Activated CD8-positive, alpha-beta memory T cell treated with anti-CD3 and anti-CD28 coated beads, Interleukin-2, amount 10 ng/mL, durations not matched to agents 7 days and 5 days (primary cell): ENCODE measurements around the gene WDR4. TPM values are rescaled to one million over a fixed set of nuclear protein-coding genes. Genes with fewer than 3 reads are reported as not detected.

Experiments
- ATAC-seq: fragments of 150-1000 bp; cut with Tn5 transposase; one replicate; pipeline ENCODE4 v1.10.0; 2021; ENCODE audit warnings: moderate library complexity
- CTCF ChIA-PET: fragments of 350-600 bp; sonication (Branson Sonifier 250); formaldehyde crosslinking; loops from one replicate; lab custom pipeline; 2021; ENCODE audit warnings: antibody characterized with exemption; lab: Charles Lee
- DNase-seq: peaks from one replicate; pipeline ENCODE4 v3.0.0-alpha.2; 2020
- H3K27ac Mint-ChIP-seq: one replicate; pipeline ENCODE4 v1.8.0; 2021; ENCODE audit warnings: mild to moderate bottlenecking, mixed read lengths
- H3K27me3 Mint-ChIP-seq: one replicate; pipeline ENCODE4 v1.8.0; 2021; ENCODE audit warnings: mixed read lengths
- H3K36me3 Mint-ChIP-seq: one replicate; pipeline ENCODE4 v1.8.0; 2021; ENCODE audit warnings: mild to moderate bottlenecking, mixed read lengths
- H3K4me1 Mint-ChIP-seq: one replicate; pipeline ENCODE4 v1.8.0; 2021; ENCODE audit warnings: mixed read lengths
- H3K4me3 Mint-ChIP-seq: one replicate; pipeline ENCODE4 v1.8.0; 2021; ENCODE audit warnings: mild to moderate bottlenecking, moderate library complexity, mixed read lengths
- H3K9me3 Mint-ChIP-seq: one replicate; pipeline ENCODE4 v1.8.0; 2022; ENCODE audit warnings: low read depth, mixed read lengths
- total RNA-seq, 2 experiments: library from RNA; stranded (reverse); gene quantifications; one replicate each; pipeline ENCODE4 v1.2.3, GENCODE V29; 2021

The WDR4 gene
- total RNA-seq, 2 experiments from 2014 or later = 39.7 to 43.6 TPM

- no peak for ATAC-seq
- no peak for DNase-seq
- no peaks in the 10 kb centered on the region for H3K27me3 Mint-ChIP-seq
- H3K9me3 Mint-ChIP-seq = no peaks in the 10 kb centered on the region
- CTCF ChIA-PET = no interaction called here
- H3K36me3 Mint-ChIP-seq = peaks cover 35% of the 10 kb centered on the region
- no peak overlapping the region for H3K27ac Mint-ChIP-seq
- peaks cover 9% of the 10 kb centered on the region for H3K4me1 Mint-ChIP-seq
- H3K4me3 Mint-ChIP-seq = no peak overlapping the region
These were observed 14.2 kb downstream of the WDR4 start for GRCh38 chr21:42864815-42865775.

DNA sequence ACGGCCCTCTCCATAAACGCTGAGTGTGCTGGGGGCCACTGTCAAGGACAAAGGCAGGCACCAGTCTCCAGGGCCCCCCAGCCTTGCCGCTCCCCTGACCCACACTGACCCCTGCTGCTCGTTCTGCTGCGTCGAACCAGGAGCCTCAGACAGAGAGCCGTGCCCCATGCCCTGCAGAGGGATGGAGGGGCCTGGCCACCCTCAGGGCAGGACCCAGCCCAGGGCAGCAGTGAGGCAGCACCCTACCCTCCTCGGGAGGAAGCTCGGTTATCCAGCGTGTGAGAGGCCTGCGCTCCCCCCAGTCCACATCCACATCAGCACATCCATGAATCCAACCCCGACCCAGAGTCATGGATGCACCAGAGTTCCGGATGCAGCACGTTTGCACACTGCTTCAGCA, 15.1 kb downstream of the WDR4 start:
- no peaks in the 10 kb centered on the region for H3K27me3 Mint-ChIP-seq
- DNase-seq (no peak), ATAC-seq (no peak)
- H3K4me1 Mint-ChIP-seq = peaks cover 9% of the 10 kb centered on the region
- no peaks in the 10 kb centered on the region for H3K9me3 Mint-ChIP-seq
- CTCF ChIA-PET = no interaction called here
- H3K4me3 Mint-ChIP-seq = no peak overlapping the region
- H3K27ac Mint-ChIP-seq = no peak overlapping the region
- peaks cover 30% of the 10 kb centered on the region for H3K36me3 Mint-ChIP-seq

- no peak for DNase-seq
- H3K27ac Mint-ChIP-seq = no peak overlapping the region
- H3K4me3 Mint-ChIP-seq = no peak overlapping the region
- peaks cover 9% of the 10 kb centered on the region for H3K4me1 Mint-ChIP-seq
- H3K27me3 Mint-ChIP-seq = no peaks in the 10 kb centered on the region
- peaks cover 29% of the 10 kb centered on the region for H3K36me3 Mint-ChIP-seq
- CTCF ChIA-PET = no interaction called here
- ATAC-seq = no peak
- H3K9me3 Mint-ChIP-seq = no peaks in the 10 kb centered on the region
These were observed 15.9 kb downstream of the WDR4 start for GRCh38 chr21:42863504-42863870.

DNA sequence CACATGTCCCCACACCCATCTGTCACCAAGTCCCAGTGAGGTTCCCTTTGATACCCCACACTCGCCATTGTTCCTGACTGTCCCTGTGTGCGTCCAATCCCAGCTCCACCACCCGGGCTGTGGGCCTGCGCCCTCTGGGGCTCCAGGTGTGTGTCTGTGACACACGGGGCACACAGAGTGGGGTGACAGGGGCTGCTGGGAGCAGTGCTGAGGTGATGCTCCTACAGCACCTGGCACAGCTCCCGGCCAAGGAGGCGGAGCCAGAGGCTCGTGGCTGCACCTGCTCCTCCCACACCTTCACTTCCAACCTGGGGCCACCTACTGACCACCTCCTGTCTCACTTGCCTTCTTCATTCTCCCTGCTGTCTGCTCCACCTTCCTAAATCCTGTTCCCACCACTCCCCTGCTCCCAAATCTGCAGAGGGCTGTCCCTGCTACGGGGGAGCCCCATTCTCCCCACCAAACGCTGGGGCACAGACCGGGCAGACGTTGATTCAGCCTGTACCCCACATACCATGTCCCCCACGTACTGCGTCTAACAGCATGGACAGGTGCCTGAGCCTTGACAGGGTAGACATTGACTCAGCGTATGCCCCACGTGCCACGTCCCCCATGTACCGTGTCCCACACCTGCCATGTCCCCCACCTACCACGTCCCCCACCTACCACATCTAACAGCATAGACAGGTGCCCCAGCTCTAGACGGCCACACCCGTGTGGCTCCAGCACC, 16.4 kb downstream of the WDR4 start:
- peaks cover 24% of the 10 kb centered on the region for H3K36me3 Mint-ChIP-seq

DNA sequence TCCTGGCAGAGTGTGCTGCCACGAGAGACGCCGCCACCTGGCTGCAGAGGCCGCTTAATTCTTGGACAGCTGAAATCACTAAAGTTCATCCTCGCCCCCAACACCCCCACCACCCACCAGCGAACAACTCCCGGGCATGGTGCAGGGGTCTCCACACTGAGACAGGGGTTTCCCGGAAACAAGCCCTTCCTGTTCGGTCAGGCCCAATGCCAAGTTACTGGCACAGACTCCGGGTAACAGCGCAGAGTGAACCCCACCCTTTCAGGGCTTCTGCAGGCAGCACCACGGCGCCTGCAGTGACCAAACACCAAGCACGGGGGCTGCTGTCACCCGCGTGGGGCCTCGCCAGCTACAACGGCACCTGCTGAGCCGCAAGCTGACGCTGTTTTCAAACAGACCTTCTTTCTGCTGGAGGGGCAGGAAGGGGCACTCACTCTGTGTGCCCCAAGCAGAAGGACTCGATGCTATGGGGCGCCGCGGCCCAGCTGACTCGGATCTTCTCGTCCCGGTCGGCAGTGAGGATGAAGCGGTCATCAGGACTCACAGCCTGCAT, 17.4 kb downstream of the WDR4 start:
- Mint-ChIP-seq H3K4me1 (peaks cover 9% of the 10 kb centered on the region), H3K27ac (no peak overlapping the region), H3K36me3 (peaks cover 24% of the 10 kb centered on the region), H3K4me3 (no peak overlapping the region), H3K27me3 (no peaks in the 10 kb centered on the region), H3K9me3 (no peaks in the 10 kb centered on the region)
- DNase-seq (no peak), ATAC-seq (no peak)
- CTCF ChIA-PET = interaction anchor here (0.7 kb wide), 1 partner anchor 10 kb away, joined by 3 read pairs; no protein-coding TSS in a partner anchor

More for the DNA sequence above, 16.4 kb downstream of the WDR4 start:
- Mint-ChIP-seq H3K4me1 (peaks cover 9% of the 10 kb centered on the region), H3K4me3 (no peak overlapping the region), H3K27me3 (no peaks in the 10 kb centered on the region), H3K27ac (no peak overlapping the region), H3K9me3 (no peaks in the 10 kb centered on the region)
- ATAC-seq = no peak
- CTCF ChIA-PET = no interaction called here
- no peak for DNase-seq

DNA sequence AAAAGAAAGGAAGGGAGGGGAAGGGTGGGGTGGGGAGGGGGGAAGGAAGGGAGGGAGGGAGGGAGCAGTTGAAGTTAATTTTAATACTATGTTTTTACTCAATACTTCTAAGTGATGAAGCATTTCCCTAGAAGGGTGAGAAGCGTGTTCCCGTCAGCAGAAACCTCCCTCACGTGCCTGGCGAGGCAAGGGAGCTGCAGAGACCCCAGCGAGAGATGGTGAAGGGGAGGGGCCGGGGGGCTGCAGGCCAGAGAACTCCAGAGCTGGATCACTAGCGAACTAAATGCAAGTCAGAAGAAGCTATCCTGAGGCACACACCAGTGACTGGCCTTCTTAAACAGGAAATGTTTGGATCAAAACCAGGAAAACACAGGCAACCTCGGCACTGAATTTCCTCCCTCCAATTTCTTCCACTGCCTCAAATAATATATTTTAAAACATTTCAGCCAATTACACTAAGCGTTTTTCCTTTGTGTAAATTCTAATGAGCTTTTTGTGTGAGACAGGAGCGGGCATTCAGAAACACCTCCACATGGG, 18.0 kb downstream of the WDR4 start:
- no peak for ATAC-seq
- Mint-ChIP-seq H3K4me3 (no peak overlapping the region), H3K4me1 (peaks cover 5% of the 10 kb centered on the region), H3K9me3 (no peaks in the 10 kb centered on the region), H3K36me3 (peaks cover 24% of the 10 kb centered on the region), H3K27me3 (no peaks in the 10 kb centered on the region), H3K27ac (no peak overlapping the region)
- CTCF ChIA-PET = interaction anchor here (0.7 kb wide), 1 partner anchor 9 kb away, joined by 3 read pairs; no protein-coding TSS in a partner anchor
- no peak for DNase-seq

DNA sequence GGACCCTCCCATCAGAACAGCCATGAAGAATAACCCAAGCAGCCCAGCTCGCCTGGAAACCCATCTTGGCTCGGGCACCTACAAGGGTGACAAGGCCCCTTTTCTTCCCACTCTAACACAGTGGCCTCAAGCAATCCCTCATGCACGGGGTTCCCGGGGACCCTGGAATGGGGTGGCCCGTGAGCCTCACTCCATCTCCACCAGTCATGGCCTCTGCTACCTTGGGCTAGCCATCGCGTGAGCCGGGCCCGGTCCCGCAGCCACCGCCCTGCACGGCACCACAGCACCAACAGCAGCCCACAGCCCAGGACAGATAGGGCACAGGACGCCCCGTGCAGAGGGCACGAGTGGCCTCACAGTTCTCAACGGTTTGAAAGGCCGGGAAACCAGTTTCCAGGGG, 19.0 kb downstream of the WDR4 start:
- ATAC-seq = peak; percentile 11
- Mint-ChIP-seq H3K27me3 (no peaks in the 10 kb centered on the region), H3K36me3 (peaks cover 24% of the 10 kb centered on the region), H3K4me3 (no peak overlapping the region), H3K27ac (no peak overlapping the region), H3K9me3 (no peaks in the 10 kb centered on the region), H3K4me1 (no peaks in the 10 kb centered on the region)
- CTCF ChIA-PET = no interaction called here
- DNase-seq = no peak

GRCh38 chr21:42859891-42860230, 19.5 kb downstream of the WDR4 start:
- no peak overlapping the region for H3K4me3 Mint-ChIP-seq
- no peaks in the 10 kb centered on the region for H3K9me3 Mint-ChIP-seq
- CTCF ChIA-PET = no interaction called here
- no peaks in the 10 kb centered on the region for H3K27me3 Mint-ChIP-seq
- H3K27ac Mint-ChIP-seq = no peak overlapping the region
- H3K4me1 Mint-ChIP-seq = no peaks in the 10 kb centered on the region
- DNase-seq = no peak
- H3K36me3 Mint-ChIP-seq = peaks cover 26% of the 10 kb centered on the region
- no peak for ATAC-seq

DNA sequence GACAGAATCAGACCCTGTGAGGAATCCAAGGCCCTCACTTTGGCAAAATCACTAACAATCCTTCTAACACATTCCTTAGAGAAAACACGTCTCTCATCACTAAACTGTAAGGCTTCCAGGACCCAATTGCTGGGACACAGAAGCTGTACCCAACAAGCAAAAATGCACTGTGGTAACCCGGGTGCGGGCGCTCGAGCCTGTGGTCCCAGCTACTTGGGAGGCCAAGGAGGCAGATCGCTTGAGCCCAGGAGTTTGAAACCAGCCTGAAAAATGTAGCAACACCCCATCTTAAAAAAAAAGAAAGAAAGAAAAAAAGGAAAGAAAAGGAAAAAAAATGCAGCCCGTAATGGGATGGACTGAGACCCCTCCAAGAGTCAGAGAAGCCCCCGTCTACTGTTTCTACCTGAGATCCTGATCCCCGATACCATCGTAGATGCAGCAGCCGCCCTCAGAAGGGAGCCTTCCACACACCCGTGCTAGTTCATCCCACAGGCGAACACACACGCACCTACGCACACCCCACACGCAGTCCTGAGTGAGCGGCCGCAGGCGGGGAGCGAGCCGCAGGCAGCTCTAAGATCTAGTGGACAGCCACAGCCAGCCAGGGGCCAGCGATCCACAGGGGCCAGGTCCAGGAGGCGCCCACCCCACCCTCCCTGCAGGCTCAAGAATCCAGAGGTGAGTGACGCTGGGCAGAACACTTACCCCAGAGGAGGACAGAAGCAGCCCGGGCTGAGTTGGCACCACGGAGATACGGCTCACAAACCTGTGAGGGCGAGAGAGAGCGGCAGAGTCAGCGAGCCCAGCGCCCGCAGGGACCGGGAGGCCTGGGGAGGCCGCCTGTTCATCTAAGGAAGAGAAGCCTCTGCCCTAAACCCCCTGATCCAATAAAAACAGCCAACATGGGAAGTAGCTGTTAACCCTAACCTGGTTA, 20.1 kb downstream of the WDR4 start:
- CTCF ChIA-PET = no interaction called here
- no peaks in the 10 kb centered on the region for H3K27me3 Mint-ChIP-seq
- no peak for DNase-seq
- no peak overlapping the region for H3K27ac Mint-ChIP-seq
- no peaks in the 10 kb centered on the region for H3K9me3 Mint-ChIP-seq
- no peak for ATAC-seq
- H3K36me3 Mint-ChIP-seq = peaks cover 26% of the 10 kb centered on the region
- H3K4me3 Mint-ChIP-seq = no peak overlapping the region
- no peaks in the 10 kb centered on the region for H3K4me1 Mint-ChIP-seq

DNA sequence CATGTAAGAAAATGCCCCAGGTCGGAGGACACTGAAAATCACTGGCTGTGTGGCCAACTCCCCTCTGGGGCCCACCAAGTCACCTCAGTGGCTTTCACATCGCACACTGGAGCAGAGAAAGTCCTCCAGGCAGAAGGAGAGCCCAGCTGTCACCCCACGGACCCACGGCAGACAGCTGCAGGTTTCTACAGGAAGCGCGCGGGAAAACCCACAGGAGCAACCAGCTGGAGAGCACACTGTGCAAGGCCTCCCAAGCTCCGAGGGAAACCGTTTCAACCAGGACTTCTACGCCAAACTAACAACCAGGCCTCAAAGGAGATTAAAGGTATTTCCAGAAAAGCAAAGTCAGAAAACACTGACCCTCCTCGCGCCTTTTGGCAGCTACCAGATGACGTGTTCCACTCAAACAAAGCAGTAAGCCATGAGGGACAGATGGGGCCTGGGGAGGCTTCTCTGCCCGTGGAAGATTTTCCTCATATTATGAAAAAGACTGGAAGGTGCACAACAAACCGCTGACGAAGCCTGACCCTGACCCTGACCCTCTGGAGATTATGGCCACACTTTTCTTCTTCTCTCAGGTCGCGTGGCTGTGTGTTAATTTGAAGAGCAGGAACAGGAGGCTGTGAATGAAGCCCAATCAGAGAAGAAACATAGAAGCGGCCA, 21.0 kb downstream of the WDR4 start:
- CTCF ChIA-PET = no interaction called here
- ATAC-seq (no peak), DNase-seq (no peak)
- H3K27me3 Mint-ChIP-seq = no peaks in the 10 kb centered on the region
- H3K4me3 Mint-ChIP-seq = no peak overlapping the region
- H3K36me3 Mint-ChIP-seq = peaks cover 26% of the 10 kb centered on the region
- H3K27ac Mint-ChIP-seq = peak overlapping the region; percentile 16
- H3K9me3 Mint-ChIP-seq = no peaks in the 10 kb centered on the region
- no peaks in the 10 kb centered on the region for H3K4me1 Mint-ChIP-seq

DNA sequence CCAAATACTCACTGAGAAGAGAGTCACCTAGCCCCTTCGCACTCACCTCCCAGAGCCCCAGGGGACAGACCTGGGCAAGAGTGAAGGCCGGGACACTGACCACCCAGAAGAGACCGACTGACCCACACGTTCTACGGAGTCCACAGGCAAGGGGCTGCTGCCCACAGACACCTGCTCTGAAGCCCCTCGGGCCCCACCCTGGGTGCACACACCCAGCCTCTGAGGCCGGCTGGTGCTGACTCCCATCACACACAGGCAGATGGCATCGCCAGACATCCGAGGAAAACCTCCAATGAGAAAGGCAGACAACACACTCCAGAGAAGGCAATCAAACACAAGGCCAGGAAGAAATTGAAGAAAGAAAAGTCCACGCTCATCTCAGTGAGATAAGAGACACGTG, 22.1 kb downstream of the WDR4 start:
- no peaks in the 10 kb centered on the region for H3K9me3 Mint-ChIP-seq
- H3K36me3 Mint-ChIP-seq = peaks cover 25% of the 10 kb centered on the region
- CTCF ChIA-PET = no interaction called here
- H3K27ac Mint-ChIP-seq = no peak overlapping the region
- ATAC-seq = no peak
- no peak overlapping the region for H3K4me3 Mint-ChIP-seq
- DNase-seq = no peak
- H3K27me3 Mint-ChIP-seq = no peaks in the 10 kb centered on the region
- H3K4me1 Mint-ChIP-seq = no peaks in the 10 kb centered on the region

DNA sequence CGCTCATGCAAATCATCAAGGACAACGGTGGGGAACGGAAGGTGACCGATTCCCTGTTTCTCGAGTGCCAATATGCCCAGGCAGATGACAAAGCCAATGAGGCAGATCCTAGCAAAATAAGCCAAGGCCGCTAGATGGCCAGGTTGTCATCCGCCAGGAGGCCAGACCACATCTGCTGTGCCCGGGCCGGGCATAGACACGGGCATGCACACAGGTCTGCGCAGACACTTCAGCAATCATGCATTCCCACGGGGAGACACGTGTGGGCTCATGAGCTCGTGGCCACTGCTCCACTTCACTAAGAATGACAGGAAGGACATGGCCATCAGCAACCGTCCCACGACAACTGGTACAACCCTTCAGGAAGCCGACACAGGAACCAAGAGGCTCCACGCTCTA, 23.4 kb downstream of the WDR4 start:
- Mint-ChIP-seq H3K4me3 (no peak overlapping the region), H3K4me1 (peaks cover 5% of the 10 kb centered on the region), H3K27me3 (no peaks in the 10 kb centered on the region), H3K36me3 (peaks cover 29% of the 10 kb centered on the region), H3K9me3 (no peaks in the 10 kb centered on the region), H3K27ac (no peak overlapping the region)
- no peak for ATAC-seq
- no peak for DNase-seq
- CTCF ChIA-PET = interaction anchor here (0.9 kb wide), 1 partner anchor 10 kb away, joined by 3 read pairs; no protein-coding TSS in a partner anchor
